AG09309 (cell line): Measurements from ENCODE around the gene ADCY2.
A peak's percentile ranks its signal among the peaks of the same experiment; 100 is the strongest.

Source experiments
- DNase-seq: peaks from one replicate; pipeline ENCODE4 v3.0.0-alpha.2; 2010; ENCODE audit warnings: low read depth
- H3K4me3 ChIP-seq: 2 replicates; pipeline ENCODE4 v1.5.1; 2011; ENCODE audit warnings: mild to moderate bottlenecking, low read depth, low read length, moderate library complexity; ENCODE audit not compliant: control insufficient read depth
- CTCF ChIP-seq: IDR thresholded peaks from 2 replicates; pipeline ENCODE4 v1.5.1; 2011; ENCODE audit warnings: mild to moderate bottlenecking, low read depth, low read length, inconsistent platforms; ENCODE audit not compliant: insufficient read depth, control insufficient read depth; ENCODE audit errors: missing control alignments

Gene ADCY2

GRCh38 chr5:7808998-7809397 lies 413.1 kb downstream of the ADCY2 start:
- TF ChIP-seq CTCF, result no peak

GRCh38 chr5:7811715-7812114 lies 415.8 kb downstream of the ADCY2 start:
- no peak overlapping the region for H3K4me3 ChIP-seq
- TF ChIP-seq CTCF, result no peak
- no peak for DNase-seq

More at GRCh38 chr5:7808998-7809397, 413.1 kb downstream of the ADCY2 start:
- no peak for DNase-seq
- no peak overlapping the region for H3K4me3 ChIP-seq

GRCh38 chr5:7813007-7813406 lies 417.1 kb downstream of the ADCY2 start:
- no peak overlapping the region for H3K4me3 ChIP-seq
- TF ChIP-seq CTCF, result no peak
- DNase-seq, result no peak

GRCh38 chr5:7813576-7813975 lies 417.6 kb downstream of the ADCY2 start:
- no peak for DNase-seq
- H3K4me3 ChIP-seq, result no peak overlapping the region
- no peak for TF ChIP-seq CTCF

- no peak for DNase-seq
- H3K4me3 ChIP-seq, result no peak overlapping the region
- no peak for TF ChIP-seq CTCF
Observed at GRCh38 chr5:7814816-7815215, 418.9 kb downstream of the ADCY2 start.

- no peak overlapping the region for H3K4me3 ChIP-seq
- peak; percentile 90 for TF ChIP-seq CTCF
- DNase-seq, result no peak
Observed at GRCh38 chr5:7815892-7816534, 420.1 kb downstream of the ADCY2 start.

GRCh38 chr5:7816535-7816901 lies 420.6 kb downstream of the ADCY2 start:
- DNase-seq, result no peak
- H3K4me3 ChIP-seq, result no peak overlapping the region
- no peak for TF ChIP-seq CTCF
